Measurements from ENCODE around the gene USP15.

The USP15 gene

DNA sequence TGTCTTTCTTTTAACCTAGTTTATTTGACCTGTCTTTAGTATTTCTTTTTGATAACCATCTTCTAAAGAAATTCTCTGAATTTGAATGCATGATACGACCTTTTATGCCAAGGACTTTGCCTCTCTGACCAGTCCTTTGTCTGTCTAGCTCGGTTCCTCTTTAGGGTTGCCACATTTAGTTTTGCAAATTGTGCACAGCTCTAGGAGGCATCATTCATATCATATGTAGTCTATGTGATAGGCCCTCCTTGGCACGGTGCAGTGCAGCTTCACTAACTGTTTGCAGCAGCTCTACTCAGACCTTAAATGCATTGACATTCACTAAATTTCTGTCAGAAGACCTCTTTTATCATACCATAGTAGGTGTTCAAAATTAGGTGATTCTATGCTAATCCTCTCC is 75.6 kb downstream of the USP15 start:
- TF ChIP-seq POLR2AphosphoS5 (IDR thresholded peaks at IDR 0.05; ENCODE audit: low read depth, low read length) (no peak), SIN3A (IDR thresholded peaks at IDR 0.05; ENCODE audit: borderline replicate concordance, insufficient read depth, low read length) (no peak), TAF1 (IDR thresholded peaks at IDR 0.05; ENCODE audit: borderline replicate concordance, insufficient read depth, low read length) (no peak), FOXP2 (optimal IDR thresholded peaks at IDR 0.05; ENCODE audit: borderline replicate concordance, extremely low read depth, extremely low read length, insufficient read depth) (no peak)
- TF ChIP-seq, protein P1, sequence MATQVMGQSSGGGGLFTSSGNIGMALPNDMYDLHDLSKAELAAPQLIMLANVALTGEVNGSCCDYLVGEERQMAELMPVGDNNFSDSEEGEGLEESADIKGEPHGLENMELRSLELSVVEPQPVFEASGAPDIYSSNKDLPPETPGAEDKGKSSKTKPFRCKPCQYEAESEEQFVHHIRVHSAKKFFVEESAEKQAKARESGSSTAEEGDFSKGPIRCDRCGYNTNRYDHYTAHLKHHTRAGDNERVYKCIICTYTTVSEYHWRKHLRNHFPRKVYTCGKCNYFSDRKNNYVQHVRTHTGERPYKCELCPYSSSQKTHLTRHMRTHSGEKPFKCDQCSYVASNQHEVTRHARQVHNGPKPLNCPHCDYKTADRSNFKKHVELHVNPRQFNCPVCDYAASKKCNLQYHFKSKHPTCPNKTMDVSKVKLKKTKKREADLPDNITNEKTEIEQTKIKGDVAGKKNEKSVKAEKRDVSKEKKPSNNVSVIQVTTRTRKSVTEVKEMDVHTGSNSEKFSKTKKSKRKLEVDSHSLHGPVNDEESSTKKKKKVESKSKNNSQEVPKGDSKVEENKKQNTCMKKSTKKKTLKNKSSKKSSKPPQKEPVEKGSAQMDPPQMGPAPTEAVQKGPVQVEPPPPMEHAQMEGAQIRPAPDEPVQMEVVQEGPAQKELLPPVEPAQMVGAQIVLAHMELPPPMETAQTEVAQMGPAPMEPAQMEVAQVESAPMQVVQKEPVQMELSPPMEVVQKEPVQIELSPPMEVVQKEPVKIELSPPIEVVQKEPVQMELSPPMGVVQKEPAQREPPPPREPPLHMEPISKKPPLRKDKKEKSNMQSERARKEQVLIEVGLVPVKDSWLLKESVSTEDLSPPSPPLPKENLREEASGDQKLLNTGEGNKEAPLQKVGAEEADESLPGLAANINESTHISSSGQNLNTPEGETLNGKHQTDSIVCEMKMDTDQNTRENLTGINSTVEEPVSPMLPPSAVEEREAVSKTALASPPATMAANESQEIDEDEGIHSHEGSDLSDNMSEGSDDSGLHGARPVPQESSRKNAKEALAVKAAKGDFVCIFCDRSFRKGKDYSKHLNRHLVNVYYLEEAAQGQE (IDR thresholded peaks at IDR 0.05; ENCODE audit: insufficient read depth in 1 of 2, low read depth in 2 of 2, low read length in 2 of 2): no peak

DNA sequence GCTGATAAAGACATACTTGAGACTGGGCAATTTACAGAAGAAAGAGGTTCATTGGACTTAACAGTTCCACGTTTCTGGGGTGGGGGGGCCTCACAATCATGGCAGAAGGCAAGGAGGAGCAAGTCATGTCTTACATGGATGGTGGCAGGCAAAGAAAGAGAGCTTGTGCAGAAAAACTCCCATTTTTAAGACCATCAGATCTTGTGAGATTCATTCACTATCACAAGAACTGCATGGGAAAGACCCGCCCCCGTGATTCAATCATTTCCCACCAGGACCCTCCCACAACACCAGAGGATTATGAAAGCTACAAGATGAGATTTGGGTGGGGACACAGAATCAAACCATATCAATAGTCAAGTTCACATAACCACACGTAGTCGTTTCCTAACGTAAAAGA is 85.5 kb downstream of the USP15 start:
- TF ChIP-seq SIN3A (IDR thresholded peaks at IDR 0.05; ENCODE audit: borderline replicate concordance, insufficient read depth, low read length) (no peak), FOXP2 (optimal IDR thresholded peaks at IDR 0.05; ENCODE audit: borderline replicate concordance, extremely low read depth, extremely low read length, insufficient read depth) (no peak), TAF1 (IDR thresholded peaks at IDR 0.05; ENCODE audit: borderline replicate concordance, insufficient read depth, low read length) (no peak), POLR2AphosphoS5 (IDR thresholded peaks at IDR 0.05; ENCODE audit: low read depth, low read length) (no peak)
- TF ChIP-seq, protein P1 (IDR thresholded peaks at IDR 0.05; ENCODE audit: insufficient read depth in 1 of 2, low read depth in 2 of 2, low read length in 2 of 2): no peak

DNA sequence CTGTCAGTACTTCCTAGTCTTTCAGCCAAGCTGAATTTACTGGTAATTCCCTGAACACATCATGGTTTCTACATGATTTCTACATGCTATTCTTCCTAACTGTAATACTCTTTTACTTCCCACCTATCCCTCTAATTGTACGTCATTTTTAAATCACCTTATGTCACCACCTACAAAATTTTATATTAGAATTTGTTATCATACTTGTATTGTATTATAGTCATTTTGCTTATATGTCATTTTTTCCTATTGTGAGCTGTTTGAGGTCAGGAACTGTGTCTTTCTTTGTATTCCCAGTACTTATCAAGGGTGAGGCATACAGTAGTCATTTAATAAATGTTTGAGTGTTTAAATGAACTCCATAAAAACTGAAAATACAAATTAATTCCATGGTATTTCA is 86.6 kb downstream of the USP15 start:
- TF ChIP-seq POLR2AphosphoS5 (IDR thresholded peaks at IDR 0.05; ENCODE audit: low read depth, low read length) (no peak), FOXP2 (optimal IDR thresholded peaks at IDR 0.05; ENCODE audit: borderline replicate concordance, extremely low read depth, extremely low read length, insufficient read depth) (no peak), TAF1 (IDR thresholded peaks at IDR 0.05; ENCODE audit: borderline replicate concordance, insufficient read depth, low read length) (no peak), SIN3A (IDR thresholded peaks at IDR 0.05; ENCODE audit: borderline replicate concordance, insufficient read depth, low read length) (no peak)
- TF ChIP-seq, protein P1 (IDR thresholded peaks at IDR 0.05; ENCODE audit: insufficient read depth in 1 of 2, low read depth in 2 of 2, low read length in 2 of 2): no peak

DNA sequence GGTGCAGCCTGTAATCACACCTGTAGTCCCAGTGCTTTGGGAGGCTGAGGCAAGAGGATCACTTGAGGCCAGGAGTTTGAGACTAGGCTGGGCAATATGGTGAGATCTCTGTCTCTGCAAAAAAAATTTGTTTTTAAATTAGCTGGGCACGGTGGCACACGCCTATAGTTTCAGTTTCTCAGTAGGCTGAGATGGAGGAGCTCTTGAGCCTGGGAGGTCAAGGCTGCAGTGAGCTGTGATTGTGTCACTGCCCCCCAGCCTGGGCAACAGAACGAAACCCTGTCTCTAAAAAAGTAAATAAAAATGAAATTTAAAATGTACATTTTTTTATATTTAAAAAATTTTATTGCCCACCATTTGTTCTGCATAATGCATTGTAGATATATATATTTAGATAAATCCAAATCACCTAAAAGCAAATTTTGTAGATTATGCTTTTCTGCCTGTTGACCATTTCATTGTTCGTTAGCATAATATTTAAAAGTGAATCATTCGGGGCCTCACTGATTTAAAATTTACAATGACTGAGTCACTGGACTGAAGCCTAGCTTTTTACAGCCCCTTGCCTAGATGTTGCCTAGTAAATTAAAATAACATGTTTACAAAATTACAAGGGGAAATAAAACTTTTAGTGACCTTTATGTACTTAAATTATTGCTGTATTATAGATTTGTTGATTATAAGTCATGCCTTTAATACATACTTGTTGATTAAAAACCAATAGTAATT is 87.9 kb downstream of the USP15 start:
- TF ChIP-seq, protein P1 (IDR thresholded peaks at IDR 0.05; ENCODE audit: insufficient read depth in 1 of 2, low read depth in 2 of 2, low read length in 2 of 2): no peak
- no peak for TF ChIP-seq SIN3A (IDR thresholded peaks at IDR 0.05; ENCODE audit: borderline replicate concordance, insufficient read depth, low read length)

DNA sequence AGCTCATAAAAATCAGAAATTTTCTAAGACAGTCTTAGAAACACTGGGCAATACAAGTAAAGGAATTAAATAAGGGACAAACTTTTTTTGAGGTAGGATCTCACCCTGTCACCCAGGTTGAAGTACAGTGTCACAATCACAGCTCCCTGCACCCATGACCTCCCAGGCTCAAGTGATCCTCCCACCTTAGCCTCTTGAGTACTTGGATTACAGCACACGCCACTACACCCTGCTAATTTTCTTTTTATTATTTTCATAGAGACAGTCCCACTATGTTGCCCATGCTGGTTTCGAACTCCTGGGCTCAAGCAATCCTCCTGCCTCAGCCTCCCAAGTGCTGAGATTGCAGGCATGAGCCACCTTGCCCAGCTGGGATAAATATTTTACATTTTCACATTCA is 90.3 kb downstream of the USP15 start:
- TF ChIP-seq, protein P1 (IDR thresholded peaks at IDR 0.05; ENCODE audit: insufficient read depth in 1 of 2, low read depth in 2 of 2, low read length in 2 of 2): no peak
- no peak for TF ChIP-seq FOXP2 (optimal IDR thresholded peaks at IDR 0.05; ENCODE audit: borderline replicate concordance, extremely low read depth, extremely low read length, insufficient read depth)
- TF ChIP-seq SIN3A (IDR thresholded peaks at IDR 0.05; ENCODE audit: borderline replicate concordance, insufficient read depth, low read length): no peak
- TF ChIP-seq TAF1 (IDR thresholded peaks at IDR 0.05; ENCODE audit: borderline replicate concordance, insufficient read depth, low read length): no peak
- no peak for TF ChIP-seq POLR2AphosphoS5 (IDR thresholded peaks at IDR 0.05; ENCODE audit: low read depth, low read length)

All from PFSK-1 (cell line).